ENCODE results near the gene MARCHF10.

DNA sequence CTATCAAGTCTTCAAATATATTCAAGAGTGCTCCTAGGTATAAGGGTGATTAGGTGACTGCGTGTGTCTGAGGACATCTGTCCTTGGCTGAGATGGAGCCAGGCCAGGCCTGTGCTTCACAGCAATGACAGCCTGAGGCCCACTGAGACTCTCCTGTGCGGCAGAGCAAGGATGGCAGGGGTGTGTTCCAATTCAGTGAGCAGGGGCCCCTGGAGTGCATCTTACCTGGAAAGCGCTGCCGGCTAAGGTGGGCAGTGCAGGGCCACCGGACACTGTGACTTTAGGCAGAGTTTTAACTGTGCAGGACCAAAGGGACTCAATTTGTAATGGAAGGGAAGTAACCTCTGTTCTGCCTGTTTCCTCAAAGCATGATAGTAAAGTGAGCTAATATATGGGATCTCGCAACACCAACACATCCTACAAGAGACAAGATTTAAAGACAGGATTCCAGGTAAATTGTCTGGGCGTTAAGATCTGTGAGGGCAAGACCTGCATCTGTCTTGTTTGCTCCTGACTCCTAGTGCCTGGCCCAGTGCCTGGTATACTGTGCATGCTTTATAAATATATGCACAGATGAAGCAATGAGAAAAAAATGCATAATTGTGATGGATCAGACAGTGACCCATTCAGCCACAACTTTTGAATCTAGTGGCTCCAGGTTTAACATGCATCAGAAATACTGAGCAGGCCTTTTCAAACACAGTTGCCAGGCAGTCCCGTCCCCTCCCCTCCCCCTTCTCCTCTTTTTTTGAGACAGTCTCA is 93.9 kb downstream of the MARCHF10 start:
- TF ChIP-seq, protein P1, sequence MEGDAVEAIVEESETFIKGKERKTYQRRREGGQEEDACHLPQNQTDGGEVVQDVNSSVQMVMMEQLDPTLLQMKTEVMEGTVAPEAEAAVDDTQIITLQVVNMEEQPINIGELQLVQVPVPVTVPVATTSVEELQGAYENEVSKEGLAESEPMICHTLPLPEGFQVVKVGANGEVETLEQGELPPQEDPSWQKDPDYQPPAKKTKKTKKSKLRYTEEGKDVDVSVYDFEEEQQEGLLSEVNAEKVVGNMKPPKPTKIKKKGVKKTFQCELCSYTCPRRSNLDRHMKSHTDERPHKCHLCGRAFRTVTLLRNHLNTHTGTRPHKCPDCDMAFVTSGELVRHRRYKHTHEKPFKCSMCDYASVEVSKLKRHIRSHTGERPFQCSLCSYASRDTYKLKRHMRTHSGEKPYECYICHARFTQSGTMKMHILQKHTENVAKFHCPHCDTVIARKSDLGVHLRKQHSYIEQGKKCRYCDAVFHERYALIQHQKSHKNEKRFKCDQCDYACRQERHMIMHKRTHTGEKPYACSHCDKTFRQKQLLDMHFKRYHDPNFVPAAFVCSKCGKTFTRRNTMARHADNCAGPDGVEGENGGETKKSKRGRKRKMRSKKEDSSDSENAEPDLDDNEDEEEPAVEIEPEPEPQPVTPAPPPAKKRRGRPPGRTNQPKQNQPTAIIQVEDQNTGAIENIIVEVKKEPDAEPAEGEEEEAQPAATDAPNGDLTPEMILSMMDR (IDR thresholded peaks at IDR 0.05) = no peak
- no peak for TF ChIP-seq POLR2A (IDR thresholded peaks at IDR 0.05)
